ENCODE results near the gene CNNM1.

Gene CNNM1

DNA sequence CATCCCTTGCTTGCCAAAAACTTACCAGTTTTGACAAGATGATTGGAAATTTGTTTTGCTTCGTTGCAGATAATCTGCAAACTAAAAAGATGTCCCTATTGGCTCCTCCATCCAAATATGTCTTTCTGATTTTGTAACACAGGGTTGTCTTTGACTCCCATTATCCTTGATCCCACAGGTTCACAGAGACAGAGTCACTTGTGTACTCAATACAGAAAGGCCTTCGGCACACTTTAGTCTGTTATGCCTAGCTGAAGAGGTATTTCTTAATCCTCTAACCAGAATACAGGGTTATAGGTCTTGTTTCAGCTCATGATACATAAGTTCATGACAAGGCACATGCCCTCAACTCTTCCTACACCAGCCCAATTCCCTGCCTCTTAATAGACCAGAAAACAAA, 10.7 kb upstream of the CNNM1 start:
- Histone ChIP-seq H3K4me1 (ENCODE audit: low read depth, poor library complexity, severe bottlenecking) (no peaks in the 10 kb centered on the region), H3K4me3 (IDR thresholded peaks at IDR 0.05; ENCODE audit: insufficient read depth, low read depth, low read length) (no peak overlapping the region), H3K27me3 (ENCODE audit: insufficient read depth, low read depth) (no peaks in the 10 kb centered on the region), H3K27ac (no peak overlapping the region), H3K9ac (no peak overlapping the region), H4K20me1 (ENCODE audit: insufficient read depth) (no peaks in the 10 kb centered on the region), H2AFZ (ENCODE audit: low read depth) (no peak overlapping the region), H3K79me2 (ENCODE audit: insufficient read depth, low read depth) (no peaks in the 10 kb centered on the region), H3K4me2 (no peak overlapping the region), H3K36me3 (ENCODE audit: insufficient read depth) (no peaks in the 10 kb centered on the region)
- TF ChIP-seq, protein P1, sequence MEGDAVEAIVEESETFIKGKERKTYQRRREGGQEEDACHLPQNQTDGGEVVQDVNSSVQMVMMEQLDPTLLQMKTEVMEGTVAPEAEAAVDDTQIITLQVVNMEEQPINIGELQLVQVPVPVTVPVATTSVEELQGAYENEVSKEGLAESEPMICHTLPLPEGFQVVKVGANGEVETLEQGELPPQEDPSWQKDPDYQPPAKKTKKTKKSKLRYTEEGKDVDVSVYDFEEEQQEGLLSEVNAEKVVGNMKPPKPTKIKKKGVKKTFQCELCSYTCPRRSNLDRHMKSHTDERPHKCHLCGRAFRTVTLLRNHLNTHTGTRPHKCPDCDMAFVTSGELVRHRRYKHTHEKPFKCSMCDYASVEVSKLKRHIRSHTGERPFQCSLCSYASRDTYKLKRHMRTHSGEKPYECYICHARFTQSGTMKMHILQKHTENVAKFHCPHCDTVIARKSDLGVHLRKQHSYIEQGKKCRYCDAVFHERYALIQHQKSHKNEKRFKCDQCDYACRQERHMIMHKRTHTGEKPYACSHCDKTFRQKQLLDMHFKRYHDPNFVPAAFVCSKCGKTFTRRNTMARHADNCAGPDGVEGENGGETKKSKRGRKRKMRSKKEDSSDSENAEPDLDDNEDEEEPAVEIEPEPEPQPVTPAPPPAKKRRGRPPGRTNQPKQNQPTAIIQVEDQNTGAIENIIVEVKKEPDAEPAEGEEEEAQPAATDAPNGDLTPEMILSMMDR (conservative IDR thresholded peaks at IDR 0.05; ENCODE audit: low read depth, low read length) = no peak

- H2AFZ ChIP-seq (ENCODE audit: low read depth) = no peak overlapping the region
- no peak overlapping the region for H3K4me2 ChIP-seq
- H4K20me1 ChIP-seq (ENCODE audit: insufficient read depth) = no peaks in the 10 kb centered on the region
- no peak overlapping the region for H3K9ac ChIP-seq
- H3K79me2 ChIP-seq (ENCODE audit: insufficient read depth, low read depth) = no peaks in the 10 kb centered on the region
- H3K4me3 ChIP-seq (IDR thresholded peaks at IDR 0.05; ENCODE audit: insufficient read depth, low read depth, low read length) = no peak overlapping the region
- no peak overlapping the region for H3K27ac ChIP-seq
- H3K4me1 ChIP-seq (ENCODE audit: low read depth, poor library complexity, severe bottlenecking) = no peaks in the 10 kb centered on the region
- TF ChIP-seq, protein P1 (conservative IDR thresholded peaks at IDR 0.05; ENCODE audit: low read depth, low read length) = no peak
- no peaks in the 10 kb centered on the region for H3K27me3 ChIP-seq (ENCODE audit: insufficient read depth, low read depth)
- H3K36me3 ChIP-seq (ENCODE audit: insufficient read depth) = no peaks in the 10 kb centered on the region
Measured at GRCh38 chr10:99325281-99325680, 3.9 kb upstream of the CNNM1 start.

DNA sequence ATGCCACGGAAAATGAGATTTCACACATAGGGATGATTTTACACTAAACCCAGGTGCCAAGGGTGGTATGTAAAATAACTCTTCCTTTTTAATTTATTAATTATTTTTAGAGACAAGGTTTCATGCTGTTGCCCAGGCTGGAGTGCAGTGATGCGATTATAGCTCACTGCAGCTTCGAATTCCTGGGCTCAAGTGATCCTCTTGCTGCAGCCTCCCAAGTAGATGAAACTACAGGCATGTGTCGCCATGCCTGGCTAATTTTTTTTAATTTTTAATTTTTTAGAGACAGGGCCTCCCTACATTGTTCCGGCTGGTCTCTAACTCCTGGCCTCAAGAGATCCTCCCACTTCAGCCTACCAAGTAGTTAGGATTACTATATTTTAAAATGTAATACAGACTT, 2.3 kb upstream of the CNNM1 start:
- Histone ChIP-seq H3K4me2 (no peak overlapping the region), H3K27me3 (ENCODE audit: insufficient read depth, low read depth) (no peaks in the 10 kb centered on the region), H3K9ac (no peak overlapping the region), H3K36me3 (ENCODE audit: insufficient read depth) (no peaks in the 10 kb centered on the region), H3K27ac (no peak overlapping the region), H3K79me2 (ENCODE audit: insufficient read depth, low read depth) (no peaks in the 10 kb centered on the region), H3K4me3 (IDR thresholded peaks at IDR 0.05; ENCODE audit: insufficient read depth, low read depth, low read length) (no peak overlapping the region), H4K20me1 (ENCODE audit: insufficient read depth) (no peaks in the 10 kb centered on the region), H2AFZ (ENCODE audit: low read depth) (no peak overlapping the region), H3K4me1 (ENCODE audit: low read depth, poor library complexity, severe bottlenecking) (no peaks in the 10 kb centered on the region)
- TF ChIP-seq, protein P1 (conservative IDR thresholded peaks at IDR 0.05; ENCODE audit: low read depth, low read length) = no peak

GRCh38 chr10:99328579-99329303, 415 bp upstream of the CNNM1 start:
- Histone ChIP-seq H3K79me2 (ENCODE audit: insufficient read depth, low read depth) (no peaks in the 10 kb centered on the region), H4K20me1 (ENCODE audit: insufficient read depth) (no peaks in the 10 kb centered on the region), H2AFZ (ENCODE audit: low read depth) (no peak overlapping the region), H3K4me1 (ENCODE audit: low read depth, poor library complexity, severe bottlenecking) (no peaks in the 10 kb centered on the region), H3K27ac (no peak overlapping the region), H3K27me3 (ENCODE audit: insufficient read depth, low read depth) (no peaks in the 10 kb centered on the region), H3K36me3 (ENCODE audit: insufficient read depth) (no peaks in the 10 kb centered on the region), H3K4me2 (no peak overlapping the region), H3K4me3 (IDR thresholded peaks at IDR 0.05; ENCODE audit: insufficient read depth, low read depth, low read length) (no peak overlapping the region), H3K9ac (no peak overlapping the region)
- TF ChIP-seq, protein P1 (conservative IDR thresholded peaks at IDR 0.05; ENCODE audit: low read depth, low read length) = no peak
